Epithelial cell of proximal tubule (primary cell): Measurements from ENCODE around the gene JHY. TPM values are rescaled to one million over a fixed set of nuclear protein-coding genes. Genes with fewer than 3 reads are reported as not detected.
A peak's percentile ranks its signal among the peaks of the same experiment; 100 is the strongest.

ENCODE experiments used
- DNase-seq: peaks from one replicate; pipeline ENCODE4 v3.0.0-alpha.2; 2011; ENCODE audit warnings: low read depth
- H3K4me3 ChIP-seq: 2 replicates; pipeline ENCODE4 v1.5.1; 2011; ENCODE audit warnings: low read depth, mild to moderate bottlenecking, low read length
- CTCF ChIP-seq: conservative IDR thresholded peaks from 2 replicates; pipeline ENCODE4 v1.5.1; 2012; ENCODE audit warnings: low read depth, mild to moderate bottlenecking, low read length
- total RNA-seq: library from RNA; depleted of rRNA; stranded (reverse); fragments of >200 nt; gene quantifications from 2 replicates; pipeline ENCODE4 v1.2.3, GENCODE V29; 2015

The JHY gene
- total RNA-seq, 1 donor from 2014 or later, result 1.2 TPM

GRCh38 chr11:122917311-122917710 is 34.8 kb downstream of the JHY start:
- no peak overlapping the region for H3K4me3 ChIP-seq
- TF ChIP-seq CTCF, result no peak
- no peak for DNase-seq

- H3K4me3 ChIP-seq, result no peak overlapping the region
- no peak for TF ChIP-seq CTCF
- DNase-seq, result no peak
Observed at GRCh38 chr11:122918734-122919133, 36.2 kb downstream of the JHY start.

- DNase-seq, result no peak
- no peak for TF ChIP-seq CTCF
- H3K4me3 ChIP-seq, result no peak overlapping the region
Observed at GRCh38 chr11:122920579-122920978, 38.0 kb downstream of the JHY start.

GRCh38 chr11:122922893-122923292 is 40.3 kb downstream of the JHY start:
- no peak overlapping the region for H3K4me3 ChIP-seq
- no peak for TF ChIP-seq CTCF
- peak; percentile 22 for DNase-seq

- TF ChIP-seq CTCF, result no peak
- no peak for DNase-seq
- H3K4me3 ChIP-seq, result no peak overlapping the region
Observed at GRCh38 chr11:122923302-122923701, 40.7 kb downstream of the JHY start.

- no peak for DNase-seq
- no peak for TF ChIP-seq CTCF
- no peak overlapping the region for H3K4me3 ChIP-seq
Observed at GRCh38 chr11:122931510-122931909, 49.0 kb downstream of the JHY start.

GRCh38 chr11:122933416-122933815 is 50.9 kb downstream of the JHY start:
- no peak overlapping the region for H3K4me3 ChIP-seq
- DNase-seq, result no peak
- TF ChIP-seq CTCF, result no peak
